DND-41 (cell line): Measurements from ENCODE around the gene RASGRP3.

Experiments used
- CTCF ChIP-seq: IDR thresholded peaks from 2 replicates; pipeline ENCODE4 v1.5.1; 2012; ENCODE audit warnings: borderline replicate concordance, low read length, moderate library complexity, mild to moderate bottlenecking; ENCODE audit not compliant: poor library complexity, severe bottlenecking; ENCODE audit errors: extremely low read depth
- EZH2 ChIP-seq: IDR thresholded peaks from 3 replicates; pipeline ENCODE4 v1.6.1; 2012; ENCODE audit warnings: borderline replicate concordance, low read depth, mild to moderate bottlenecking, moderate library complexity, low read length, inconsistent platforms; ENCODE audit not compliant: severe bottlenecking

DNA sequence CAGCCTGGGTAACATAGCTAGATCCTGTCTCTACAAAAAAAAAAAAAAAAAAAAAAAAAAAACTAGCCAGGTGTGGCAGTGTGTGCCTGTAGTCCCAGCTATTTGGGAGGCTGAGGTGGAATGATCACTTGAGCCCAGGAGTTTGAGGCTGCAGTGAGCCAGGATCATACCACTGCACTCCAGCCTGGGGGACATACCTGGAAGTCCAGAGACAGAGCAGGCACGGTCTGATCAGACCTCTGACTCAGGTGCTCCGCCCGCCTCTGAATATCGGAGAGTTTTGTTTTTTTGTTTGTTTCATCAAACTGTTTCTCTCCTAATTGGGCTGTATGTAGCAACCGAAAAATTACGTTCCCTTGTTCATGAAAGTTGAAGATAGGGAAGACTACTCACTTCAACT, 49.2 kb downstream of the RASGRP3 start:
- TF ChIP-seq EZH2 (no peak), CTCF (no peak)
